ENCODE data around the gene FOXK1. TPM values are rescaled to one million over a fixed set of nuclear protein-coding genes. Genes with fewer than 3 reads are reported as not detected.
"Not testable (repeated sequence)": the region's sequence is repeated elsewhere in the genome, so short reads cannot be mapped to it uniquely, and the experiment has no call there.

The FOXK1 gene
- polyA plus RNA-seq, 3 donors, result 0.33 to 16.8 (median 0.76) TPM

- H3K9me3 ChIP-seq (replicated peaks in 1 of 2; ENCODE audit: control insufficient read depth in 1 of 2, insufficient read depth in 1 of 2, low read length in 2 of 2), result no peaks in the 10 kb centered on the region
- peaks cover 0 to 2% (median 0%) of the 10 kb centered on the region in 7 donors for H3K9me3 Mint-ChIP-seq
These were observed 119.7 kb downstream of the FOXK1 start for GRCh38 chr7:4801839-4802231.

GRCh38 chr7:4802577-4802976 lies 120.5 kb downstream of the FOXK1 start:
- H3K79me2 ChIP-seq (ENCODE audit: insufficient read depth, low read length); H3K27ac Mint-ChIP-seq; intact Hi-C loops (cut with micrococcal nuclease); H3K9me3 ChIP-seq (replicated peaks in 1 of 2; ENCODE audit: control insufficient read depth in 1 of 2, insufficient read depth in 1 of 2, low read length in 2 of 2); H3K4me3 ChIP-seq (replicated peaks in 1 of 3; ENCODE audit: low read depth in 2 of 3, low read length in 3 of 3); H3K36me3 Mint-ChIP-seq; H3K4me1 ChIP-seq (ENCODE audit: control insufficient read depth in 1 of 2, insufficient read depth in 2 of 2, low read length in 2 of 2); H2AFZ ChIP-seq (ENCODE audit: insufficient read depth, low read depth, low read length, poor library complexity, severe bottlenecking); H3K9ac ChIP-seq (ENCODE audit: insufficient read depth, low read length, poor library complexity, severe bottlenecking); H3K4me2 ChIP-seq (replicated peaks; ENCODE audit: extremely low read depth, low read length, poor library complexity, severe bottlenecking); H3K9me3 Mint-ChIP-seq; H3K4me3 Mint-ChIP-seq; H3K36me3 ChIP-seq (replicated peaks in 1 of 2; ENCODE audit: control insufficient read depth in 1 of 2, insufficient read depth in 2 of 2, low read length in 2 of 2); H3K4me1 Mint-ChIP-seq; H3K27me3 ChIP-seq (ENCODE audit: control insufficient read depth in 2 of 2, insufficient read depth in 2 of 2, low read length in 2 of 2); H3K27ac ChIP-seq (ENCODE audit: low read depth in 1 of 2, low read length in 2 of 2); H4K20me1 ChIP-seq (ENCODE audit: insufficient read depth, low read length); DNase-seq: not testable (repeated sequence)
- peaks cover 12 to 19% (median 14%) of the 10 kb centered on the region in 3 donors for H3K27me3 Mint-ChIP-seq (ENCODE audit: low read depth in 3 of 3)
- WGBS (ENCODE audit: insufficient coverage), result 93% methylated on average over 19 of the region's 23 CpGs

More at GRCh38 chr7:4801839-4802231, 119.7 kb downstream of the FOXK1 start:
- Histone ChIP-seq H2AFZ (ENCODE audit: insufficient read depth, low read depth, low read length, poor library complexity, severe bottlenecking) (no peak overlapping the region), H3K4me2 (replicated peaks; ENCODE audit: extremely low read depth, low read length, poor library complexity, severe bottlenecking) (no peak overlapping the region), H3K36me3 (replicated peaks in 1 of 2; ENCODE audit: control insufficient read depth in 1 of 2, insufficient read depth in 2 of 2, low read length in 2 of 2) (no peaks in the 10 kb centered on the region), H3K4me3 (replicated peaks in 1 of 3; ENCODE audit: low read depth in 2 of 3, low read length in 3 of 3) (no peak overlapping the region), H3K79me2 (ENCODE audit: insufficient read depth, low read length) (no peaks in the 10 kb centered on the region), H3K27ac (ENCODE audit: low read depth in 1 of 2, low read length in 2 of 2) (no peak overlapping the region), H3K4me1 (ENCODE audit: control insufficient read depth in 1 of 2, insufficient read depth in 2 of 2, low read length in 2 of 2) (no peaks in the 10 kb centered on the region), H3K27me3 (ENCODE audit: control insufficient read depth in 2 of 2, insufficient read depth in 2 of 2, low read length in 2 of 2) (peaks cover 0 to 4% of the 10 kb centered on the region in 2 donors), H3K9ac (ENCODE audit: insufficient read depth, low read length, poor library complexity, severe bottlenecking) (no peak overlapping the region), H4K20me1 (ENCODE audit: insufficient read depth, low read length) (no peaks in the 10 kb centered on the region)
- H3K4me1 Mint-ChIP-seq, result no peaks in the 10 kb centered on the region
- H3K4me3 Mint-ChIP-seq, result no peak overlapping the region
- TF ChIP-seq CTCF (IDR thresholded peaks at IDR 0.05), result no peak
- H3K36me3 Mint-ChIP-seq, result no peaks in the 10 kb centered on the region
- no peak for DNase-seq
- 94% methylated on average over 18 of the region's 18 CpGs for WGBS (ENCODE audit: insufficient coverage)
- peaks cover 5 to 12% (median 9%) of the 10 kb centered on the region in 3 donors for H3K27me3 Mint-ChIP-seq (ENCODE audit: low read depth in 3 of 3)
- no peak overlapping the region for H3K27ac Mint-ChIP-seq
- intact Hi-C loops (cut with micrococcal nuclease), result no loop called here
